HepG2 (cell line): ENCODE results near the gene TBC1D24. TPM values are rescaled to one million over a fixed set of nuclear protein-coding genes. Genes with fewer than 3 reads are reported as not detected.
A peak's percentile ranks its signal among the peaks of the same experiment; 100 is the strongest.

Experiments
- HOXA9 ChIP-seq: sonication (generic); formaldehyde crosslinking; IDR thresholded peaks from 2 replicates; pipeline ENCODE4 v1.8.1; 2022; ENCODE audit warnings: missing genetic modification reagents, mild to moderate bottlenecking, moderate library complexity, borderline replicate concordance
- ISX ChIP-seq: sonication (generic); formaldehyde crosslinking; conservative IDR thresholded peaks from 2 replicates; pipeline ENCODE4 v1.5.0; 2020; ENCODE audit warnings: missing genetic modification reagents
- KLF9 ChIP-seq: IDR thresholded peaks from 2 replicates; pipeline ENCODE4 v1.6.1; 2016; ENCODE audit warnings: low read depth
- MIER2 ChIP-seq: IDR thresholded peaks from 2 replicates; pipeline ENCODE4 v1.6.1; 2016; ENCODE audit warnings: missing biosample characterization, missing genetic modification reagents
- NR2C2 ChIP-seq: sonication (generic); formaldehyde crosslinking; IDR thresholded peaks from 2 replicates; pipeline ENCODE4 v1.4.0; 2020; ENCODE audit warnings: missing genetic modification reagents, mild to moderate bottlenecking, moderate library complexity, borderline replicate concordance
- ZNF101 ChIP-seq: sonication (generic); formaldehyde crosslinking; IDR thresholded peaks from 2 replicates; pipeline ENCODE4 v1.4.0; 2020; ENCODE audit warnings: mild to moderate bottlenecking, low read depth, missing genetic modification reagents, borderline replicate concordance
- ZNF138 ChIP-seq: sonication (generic); formaldehyde crosslinking; IDR thresholded peaks from 2 replicates; pipeline ENCODE4 v1.5.0; 2020; ENCODE audit warnings: mild to moderate bottlenecking, low read depth, missing genetic modification reagents
- ZNF441 ChIP-seq: sonication (generic); formaldehyde crosslinking; IDR thresholded peaks from 2 replicates; pipeline ENCODE4 v1.7.0; 2021; ENCODE audit warnings: missing genetic modification reagents, borderline replicate concordance
- polyA plus RNA-seq, 8 experiments: library from polyadenylated mRNA; depleted of rRNA in 3 of 8; stranded (reverse) in 7 of 8; unstranded in 1 of 8; fragments of >200 nt; fragmentation: Illumina TruSeq in 4 of 8; extraction: Trizol in 4 of 8; gene quantifications; 2 replicates each; pipeline versions ENCODE4 v1.2.1 to v1.2.3, GENCODE V29; 2011 to 2016; ENCODE audit warnings: low read depth in 4 of 8, missing spikeins in 1 of 8, mixed read lengths in 1 of 8; ENCODE audit not compliant: insufficient read depth in 1 of 8
- total RNA-seq, 5 experiments: library from RNA; depleted of rRNA; stranded (reverse); fragments of >200 nt; fragmentation: Illumina TruSeq; extraction: Trizol; gene quantifications; 2 replicates each; pipeline ENCODE4 v1.2.3, GENCODE V29; 2016; ENCODE audit warnings: low read depth in 1 of 5
- TF ChIP-seq, protein P1 (sequence below): sonication (generic); formaldehyde crosslinking; IDR thresholded peaks from 2 replicates; pipeline ENCODE4 v1.4.0; 2020; ENCODE audit warnings: missing genetic modification reagents, mild to moderate bottlenecking, borderline replicate concordance
- TF ChIP-seq, protein P2 (sequence below): sonication (generic); formaldehyde crosslinking; IDR thresholded peaks from 2 replicates; pipeline ENCODE4 v1.5.0; 2020; ENCODE audit warnings: mild to moderate bottlenecking, missing genetic modification reagents, borderline replicate concordance
- TF ChIP-seq, protein P3 (sequence below): sonication (generic); formaldehyde crosslinking; IDR thresholded peaks from 2 replicates; pipeline ENCODE4 v1.4.0; 2020; ENCODE audit warnings: missing genetic modification reagents, borderline replicate concordance
- TF ChIP-seq, protein P4 (sequence below): sonication (generic); formaldehyde crosslinking; IDR thresholded peaks from 2 replicates; pipeline ENCODE4 v1.9.0; 2021; ENCODE audit warnings: missing genetic modification reagents, borderline replicate concordance
- TF ChIP-seq, protein P5 (sequence below): sonication (generic); formaldehyde crosslinking; IDR thresholded peaks from 2 replicates; pipeline ENCODE4 v1.5.1; 2020; ENCODE audit warnings: mild to moderate bottlenecking, missing genetic modification reagents, moderate library complexity

TBC1D24 gene
- total and polyA plus RNA-seq, 2 of the 13 experiments (the other 11 are each of a cell fraction or from before 2014, with no cell fraction given), result 7.7 to 13.7 TPM

DNA sequence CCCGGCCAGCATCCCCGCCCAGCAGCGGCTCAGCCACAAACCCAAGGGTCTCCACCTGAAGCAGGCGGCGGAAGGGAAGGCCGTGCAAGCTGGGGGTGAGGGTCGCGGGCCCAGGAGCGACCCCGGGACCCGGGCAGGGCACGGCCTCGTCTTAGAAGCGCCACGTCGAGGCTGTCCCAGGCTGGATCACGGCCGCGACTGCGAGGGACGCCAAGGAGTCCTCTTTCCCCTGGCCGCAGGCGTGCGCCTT, 46.2 kb upstream of the TBC1D24 start (continued):
- TF ChIP-seq ZNF441 (CRISPR knock-in tag) (no peak), ZNF138 (CRISPR knock-in tag) (0 out of 2 replicates have a peak, but pooled peaks have one; percentile 75), HOXA9 (CRISPR knock-in tag) (0 out of 2 replicates have a peak, but pooled peaks have one; percentile 41), ZNF101 (CRISPR knock-in tag) (no peak), NR2C2 (CRISPR knock-in tag) (no peak), ISX (CRISPR knock-in tag) (no peak), KLF9 (no peak), MIER2 (CRISPR knock-in tag) (no peak)
- TF ChIP-seq, protein P1, sequence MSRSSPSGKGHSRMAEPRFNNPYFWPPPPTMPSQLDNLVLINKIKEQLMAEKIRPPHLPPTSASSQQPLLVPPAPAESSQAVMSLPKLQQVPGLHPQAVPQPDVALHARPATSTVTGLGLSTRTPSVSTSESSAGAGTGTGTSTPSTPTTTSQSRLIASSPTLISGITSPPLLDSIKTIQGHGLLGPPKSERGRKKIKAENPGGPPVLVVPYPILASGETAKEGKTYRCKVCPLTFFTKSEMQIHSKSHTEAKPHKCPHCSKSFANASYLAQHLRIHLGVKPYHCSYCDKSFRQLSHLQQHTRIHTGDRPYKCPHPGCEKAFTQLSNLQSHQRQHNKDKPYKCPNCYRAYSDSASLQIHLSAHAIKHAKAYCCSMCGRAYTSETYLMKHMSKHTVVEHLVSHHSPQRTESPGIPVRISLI (CRISPR knock-in tag), result no peak
- TF ChIP-seq, protein P2, sequence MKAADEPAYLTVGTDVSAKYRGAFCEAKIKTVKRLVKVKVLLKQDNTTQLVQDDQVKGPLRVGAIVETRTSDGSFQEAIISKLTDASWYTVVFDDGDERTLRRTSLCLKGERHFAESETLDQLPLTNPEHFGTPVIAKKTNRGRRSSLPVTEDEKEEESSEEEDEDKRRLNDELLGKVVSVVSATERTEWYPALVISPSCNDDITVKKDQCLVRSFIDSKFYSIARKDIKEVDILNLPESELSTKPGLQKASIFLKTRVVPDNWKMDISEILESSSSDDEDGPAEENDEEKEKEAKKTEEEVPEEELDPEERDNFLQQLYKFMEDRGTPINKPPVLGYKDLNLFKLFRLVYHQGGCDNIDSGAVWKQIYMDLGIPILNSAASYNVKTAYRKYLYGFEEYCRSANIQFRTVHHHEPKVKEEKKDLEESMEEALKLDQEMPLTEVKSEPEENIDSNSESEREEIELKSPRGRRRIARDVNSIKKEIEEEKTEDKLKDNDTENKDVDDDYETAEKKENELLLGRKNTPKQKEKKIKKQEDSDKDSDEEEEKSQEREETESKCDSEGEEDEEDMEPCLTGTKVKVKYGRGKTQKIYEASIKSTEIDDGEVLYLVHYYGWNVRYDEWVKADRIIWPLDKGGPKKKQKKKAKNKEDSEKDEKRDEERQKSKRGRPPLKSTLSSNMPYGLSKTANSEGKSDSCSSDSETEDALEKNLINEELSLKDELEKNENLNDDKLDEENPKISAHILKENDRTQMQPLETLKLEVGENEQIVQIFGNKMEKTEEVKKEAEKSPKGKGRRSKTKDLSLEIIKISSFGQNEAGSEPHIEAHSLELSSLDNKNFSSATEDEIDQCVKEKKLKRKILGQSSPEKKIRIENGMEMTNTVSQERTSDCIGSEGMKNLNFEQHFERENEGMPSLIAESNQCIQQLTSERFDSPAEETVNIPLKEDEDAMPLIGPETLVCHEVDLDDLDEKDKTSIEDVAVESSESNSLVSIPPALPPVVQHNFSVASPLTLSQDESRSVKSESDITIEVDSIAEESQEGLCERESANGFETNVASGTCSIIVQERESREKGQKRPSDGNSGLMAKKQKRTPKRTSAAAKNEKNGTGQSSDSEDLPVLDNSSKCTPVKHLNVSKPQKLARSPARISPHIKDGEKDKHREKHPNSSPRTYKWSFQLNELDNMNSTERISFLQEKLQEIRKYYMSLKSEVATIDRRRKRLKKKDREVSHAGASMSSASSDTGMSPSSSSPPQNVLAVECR (CRISPR knock-in tag), result no peak
- TF ChIP-seq, protein P3, sequence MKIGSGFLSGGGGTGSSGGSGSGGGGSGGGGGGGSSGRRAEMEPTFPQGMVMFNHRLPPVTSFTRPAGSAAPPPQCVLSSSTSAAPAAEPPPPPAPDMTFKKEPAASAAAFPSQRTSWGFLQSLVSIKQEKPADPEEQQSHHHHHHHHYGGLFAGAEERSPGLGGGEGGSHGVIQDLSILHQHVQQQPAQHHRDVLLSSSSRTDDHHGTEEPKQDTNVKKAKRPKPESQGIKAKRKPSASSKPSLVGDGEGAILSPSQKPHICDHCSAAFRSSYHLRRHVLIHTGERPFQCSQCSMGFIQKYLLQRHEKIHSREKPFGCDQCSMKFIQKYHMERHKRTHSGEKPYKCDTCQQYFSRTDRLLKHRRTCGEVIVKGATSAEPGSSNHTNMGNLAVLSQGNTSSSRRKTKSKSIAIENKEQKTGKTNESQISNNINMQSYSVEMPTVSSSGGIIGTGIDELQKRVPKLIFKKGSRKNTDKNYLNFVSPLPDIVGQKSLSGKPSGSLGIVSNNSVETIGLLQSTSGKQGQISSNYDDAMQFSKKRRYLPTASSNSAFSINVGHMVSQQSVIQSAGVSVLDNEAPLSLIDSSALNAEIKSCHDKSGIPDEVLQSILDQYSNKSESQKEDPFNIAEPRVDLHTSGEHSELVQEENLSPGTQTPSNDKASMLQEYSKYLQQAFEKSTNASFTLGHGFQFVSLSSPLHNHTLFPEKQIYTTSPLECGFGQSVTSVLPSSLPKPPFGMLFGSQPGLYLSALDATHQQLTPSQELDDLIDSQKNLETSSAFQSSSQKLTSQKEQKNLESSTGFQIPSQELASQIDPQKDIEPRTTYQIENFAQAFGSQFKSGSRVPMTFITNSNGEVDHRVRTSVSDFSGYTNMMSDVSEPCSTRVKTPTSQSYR (CRISPR knock-in tag), result no peak
- TF ChIP-seq, protein P4, sequence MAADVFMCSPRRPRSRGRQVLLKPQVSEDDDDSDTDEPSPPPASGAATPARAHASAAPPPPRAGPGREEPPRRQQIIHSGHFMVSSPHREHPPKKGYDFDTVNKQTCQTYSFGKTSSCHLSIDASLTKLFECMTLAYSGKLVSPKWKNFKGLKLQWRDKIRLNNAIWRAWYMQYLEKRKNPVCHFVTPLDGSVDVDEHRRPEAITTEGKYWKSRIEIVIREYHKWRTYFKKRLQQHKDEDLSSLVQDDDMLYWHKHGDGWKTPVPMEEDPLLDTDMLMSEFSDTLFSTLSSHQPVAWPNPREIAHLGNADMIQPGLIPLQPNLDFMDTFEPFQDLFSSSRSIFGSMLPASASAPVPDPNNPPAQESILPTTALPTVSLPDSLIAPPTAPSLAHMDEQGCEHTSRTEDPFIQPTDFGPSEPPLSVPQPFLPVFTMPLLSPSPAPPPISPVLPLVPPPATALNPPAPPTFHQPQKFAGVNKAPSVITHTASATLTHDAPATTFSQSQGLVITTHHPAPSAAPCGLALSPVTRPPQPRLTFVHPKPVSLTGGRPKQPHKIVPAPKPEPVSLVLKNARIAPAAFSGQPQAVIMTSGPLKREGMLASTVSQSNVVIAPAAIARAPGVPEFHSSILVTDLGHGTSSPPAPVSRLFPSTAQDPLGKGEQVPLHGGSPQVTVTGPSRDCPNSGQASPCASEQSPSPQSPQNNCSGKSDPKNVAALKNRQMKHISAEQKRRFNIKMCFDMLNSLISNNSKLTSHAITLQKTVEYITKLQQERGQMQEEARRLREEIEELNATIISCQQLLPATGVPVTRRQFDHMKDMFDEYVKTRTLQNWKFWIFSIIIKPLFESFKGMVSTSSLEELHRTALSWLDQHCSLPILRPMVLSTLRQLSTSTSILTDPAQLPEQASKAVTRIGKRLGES (CRISPR knock-in tag), result no peak
- TF ChIP-seq, protein P5, sequence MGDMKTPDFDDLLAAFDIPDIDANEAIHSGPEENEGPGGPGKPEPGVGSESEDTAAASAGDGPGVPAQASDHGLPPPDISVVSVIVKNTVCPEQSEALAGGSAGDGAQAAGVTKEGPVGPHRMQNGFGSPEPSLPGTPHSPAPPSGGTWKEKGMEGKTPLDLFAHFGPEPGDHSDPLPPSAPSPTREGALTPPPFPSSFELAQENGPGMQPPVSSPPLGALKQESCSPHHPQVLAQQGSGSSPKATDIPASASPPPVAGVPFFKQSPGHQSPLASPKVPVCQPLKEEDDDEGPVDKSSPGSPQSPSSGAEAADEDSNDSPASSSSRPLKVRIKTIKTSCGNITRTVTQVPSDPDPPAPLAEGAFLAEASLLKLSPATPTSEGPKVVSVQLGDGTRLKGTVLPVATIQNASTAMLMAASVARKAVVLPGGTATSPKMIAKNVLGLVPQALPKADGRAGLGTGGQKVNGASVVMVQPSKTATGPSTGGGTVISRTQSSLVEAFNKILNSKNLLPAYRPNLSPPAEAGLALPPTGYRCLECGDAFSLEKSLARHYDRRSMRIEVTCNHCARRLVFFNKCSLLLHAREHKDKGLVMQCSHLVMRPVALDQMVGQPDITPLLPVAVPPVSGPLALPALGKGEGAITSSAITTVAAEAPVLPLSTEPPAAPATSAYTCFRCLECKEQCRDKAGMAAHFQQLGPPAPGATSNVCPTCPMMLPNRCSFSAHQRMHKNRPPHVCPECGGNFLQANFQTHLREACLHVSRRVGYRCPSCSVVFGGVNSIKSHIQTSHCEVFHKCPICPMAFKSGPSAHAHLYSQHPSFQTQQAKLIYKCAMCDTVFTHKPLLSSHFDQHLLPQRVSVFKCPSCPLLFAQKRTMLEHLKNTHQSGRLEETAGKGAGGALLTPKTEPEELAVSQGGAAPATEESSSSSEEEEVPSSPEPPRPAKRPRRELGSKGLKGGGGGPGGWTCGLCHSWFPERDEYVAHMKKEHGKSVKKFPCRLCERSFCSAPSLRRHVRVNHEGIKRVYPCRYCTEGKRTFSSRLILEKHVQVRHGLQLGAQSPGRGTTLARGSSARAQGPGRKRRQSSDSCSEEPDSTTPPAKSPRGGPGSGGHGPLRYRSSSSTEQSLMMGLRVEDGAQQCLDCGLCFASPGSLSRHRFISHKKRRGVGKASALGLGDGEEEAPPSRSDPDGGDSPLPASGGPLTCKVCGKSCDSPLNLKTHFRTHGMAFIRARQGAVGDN, result no peak
